AG04449 (cell line): ENCODE measurements around the gene HS3ST3A1.
"Not testable (repeated sequence)": the region's sequence is repeated elsewhere in the genome, so short reads cannot be mapped to it uniquely, and the experiment has no call there.

Experiments
- CTCF ChIA-PET: fragments of 350-600 bp; formaldehyde crosslinking; extraction: SDS; loops from one replicate; lab custom pipeline; 2021; ENCODE audit warnings: antibody characterized with exemption; lab: Yijun Ruan, JAX
- POLR2A ChIA-PET: fragments of 400-600, 350-600 bp; formaldehyde crosslinking; extraction: SDS; loops from one replicate; lab custom pipeline; 2020; ENCODE audit warnings: antibody characterized with exemption, inconsistent platforms; lab: Yijun Ruan, JAX
- DNase-seq: peaks from one replicate; pipeline ENCODE4 v3.0.0-alpha.2; 2010; ENCODE audit warnings: low read depth, low spot score
- H3K4me3 ChIP-seq: 2 replicates; pipeline ENCODE4 v1.5.1; 2011; ENCODE audit warnings: low read depth, mild to moderate bottlenecking, control low read depth, low read length
- CTCF ChIP-seq: IDR thresholded peaks from one replicate; pipeline ENCODE4 v1.5.1; 2011; ENCODE audit warnings: mild to moderate bottlenecking, moderate library complexity, low read length, control low read depth, inconsistent platforms; ENCODE audit not compliant: insufficient read depth; ENCODE audit errors: missing control alignments

HS3ST3A1 gene

GRCh38 chr17:13503526-13503925, 98.2 kb downstream of the HS3ST3A1 start:
- ChIA-PET POLR2A (no interaction called here), CTCF (interaction anchor here (2.7 to 3.3 kb wide), 2 partner anchors 10 kb away, joined by 9 to 10 read pairs; no protein-coding TSS in a partner anchor)
- TF ChIP-seq CTCF = no peak
- H3K4me3 ChIP-seq = no peak overlapping the region
- DNase-seq = no peak

- no peak overlapping the region for H3K4me3 ChIP-seq
- no peak for TF ChIP-seq CTCF
- ChIA-PET CTCF (no interaction called here), POLR2A (no interaction called here)
- no peak for DNase-seq
Measured at GRCh38 chr17:13502263-13502662, 99.5 kb downstream of the HS3ST3A1 start.

GRCh38 chr17:13500947-13501346, 100.8 kb downstream of the HS3ST3A1 start:
- no peak for DNase-seq
- CTCF ChIA-PET = no interaction called here
- no peak for TF ChIP-seq CTCF
- POLR2A ChIA-PET = no interaction called here
- no peak overlapping the region for H3K4me3 ChIP-seq

GRCh38 chr17:13498184-13498583, 103.5 kb downstream of the HS3ST3A1 start:
- ChIA-PET POLR2A (no interaction called here), CTCF (no interaction called here)
- DNase-seq = no peak
- no peak for TF ChIP-seq CTCF
- H3K4me3 ChIP-seq = no peak overlapping the region

- CTCF ChIA-PET, H3K4me3 ChIP-seq, DNase-seq, POLR2A ChIA-PET: not testable (repeated sequence)
Measured at GRCh38 chr17:13496553-13497056, 105.1 kb downstream of the HS3ST3A1 start.

GRCh38 chr17:13495423-13495822, 106.3 kb downstream of the HS3ST3A1 start:
- H3K4me3 ChIP-seq = no peak overlapping the region
- CTCF ChIA-PET = no interaction called here
- DNase-seq = no peak
- TF ChIP-seq CTCF = no peak
- POLR2A ChIA-PET = no interaction called here

- no peak for DNase-seq
- no peak overlapping the region for H3K4me3 ChIP-seq
- ChIA-PET CTCF (interaction anchor here (2.7 kb wide), 1 partner anchor 11 kb away, joined by 9 read pairs; no protein-coding TSS in a partner anchor), POLR2A (no interaction called here)
- no peak for TF ChIP-seq CTCF
Measured at GRCh38 chr17:13492737-13493122, 109.0 kb downstream of the HS3ST3A1 start.
